Measurements from ENCODE around the gene SRCIN1. TPM values are rescaled to one million over a fixed set of nuclear protein-coding genes. Genes with fewer than 3 reads are reported as not detected.
"Not testable (repeated sequence)": the region's sequence is repeated elsewhere in the genome, so short reads cannot be mapped to it uniquely, and the experiment has no call there.

Gene SRCIN1
- total RNA-seq, 1 experiment from 2014 or later: 6.9 TPM

- Histone ChIP-seq H4K20me1 (ENCODE audit: control insufficient read depth, insufficient read depth, insufficient read length) (no peaks in the 10 kb centered on the region), H2AFZ (ENCODE audit: low read length) (no peak overlapping the region), H3K23me2 (ENCODE audit: insufficient read length, low read depth, low read length, poor library complexity, severe bottlenecking) (no peaks in the 10 kb centered on the region), H3T11ph (ENCODE audit: low read length) (no peak overlapping the region), H2BK20ac (ENCODE audit: low read depth, low read length, poor library complexity, severe bottlenecking) (no peak overlapping the region), H4K91ac (ENCODE audit: insufficient read length, low read depth, low read length) (no peak overlapping the region), H2AK5ac (ENCODE audit: insufficient read length, low read length) (no peak overlapping the region), H4K5ac (ENCODE audit: insufficient read length, low read depth, low read length) (no peak overlapping the region), H3K9ac (ENCODE audit: extremely low read depth, insufficient read length, low read length) (no peak overlapping the region), H3K9me3 (ENCODE audit: control insufficient read depth, low read depth, low read length) (no peaks in the 10 kb centered on the region), H3K4me2 (ENCODE audit: insufficient read depth, insufficient read length, low read length) (no peak overlapping the region), H3K18ac (ENCODE audit: insufficient read length, low read depth, low read length) (no peak overlapping the region), H2BK120ac (ENCODE audit: low read depth, low read length, poor library complexity, severe bottlenecking) (no peak overlapping the region), H3K4me1 (ENCODE audit: insufficient read depth, low read length) (no peaks in the 10 kb centered on the region; the same call in 1 of the 2 replicates), H3K27me3 (ENCODE audit: insufficient read depth, low read length) (no peaks in the 10 kb centered on the region), H3K23ac (ENCODE audit: insufficient read length, low read depth, low read length) (no peak overlapping the region), H2BK12ac (ENCODE audit: insufficient read length, low read depth, low read length) (no peak overlapping the region), H3K56ac (ENCODE audit: insufficient read length, low read depth, low read length) (no peak overlapping the region), H2BK5ac (ENCODE audit: insufficient read length, low read length) (no peak overlapping the region), H3K14ac (ENCODE audit: insufficient read depth, low read length) (no peak overlapping the region), H3K27ac (ENCODE audit: insufficient read length, low read depth, low read length) (no peak overlapping the region), H3K79me1 (ENCODE audit: insufficient read depth, low read depth, low read length, poor library complexity, severe bottlenecking) (no peaks in the 10 kb centered on the region), H4K8ac (replicated peaks; ENCODE audit: insufficient read length, low read depth, low read length) (no peak overlapping the region), H3K4ac (ENCODE audit: low read depth, low read length) (no peak overlapping the region), H3K79me2 (ENCODE audit: insufficient read depth, low read length) (no peaks in the 10 kb centered on the region), H2BK15ac (ENCODE audit: low read depth, low read length) (no peak overlapping the region)
- Mint-ChIP-seq H3K4me1 (peaks cover 19 to 27% of the 10 kb centered on the region in 2 experiments), H3K9me3 (no peaks in the 10 kb centered on the region), H3K36me3 (ENCODE audit: insufficient read depth in 1 of 3, low read depth in 3 of 3) (no peaks in the 10 kb centered on the region), H3K27ac (no peak overlapping the region), H3K4me3 (no peak overlapping the region), H3K27me3 (ENCODE audit: low read depth) (peaks cover 24% of the 10 kb centered on the region)
- DNase-seq: no peak
- no peak for TF ChIP-seq CTCF (conservative IDR thresholded peaks at IDR 0.05)
- WGBS (ENCODE audit: extremely low coverage, insufficient read length, low lambda C conversion rate): no CpG with 5 or more reads among the region's 1 CpG
Observed at GRCh38 chr17:38653230-38653629, 47.5 kb upstream of the SRCIN1 start.

GRCh38 chr17:38650653-38651173 is 45.0 kb upstream of the SRCIN1 start:
- not testable (repeated sequence) for H3K9ac ChIP-seq (ENCODE audit: extremely low read depth, insufficient read length, low read length); H3K23me2 ChIP-seq (ENCODE audit: insufficient read length, low read depth, low read length, poor library complexity, severe bottlenecking); H3K4me3 Mint-ChIP-seq; DNase-seq; H3K79me2 ChIP-seq (ENCODE audit: insufficient read depth, low read length); H4K5ac ChIP-seq (ENCODE audit: insufficient read length, low read depth, low read length); H3K4me2 ChIP-seq (ENCODE audit: insufficient read depth, insufficient read length, low read length); H3K56ac ChIP-seq (ENCODE audit: insufficient read length, low read depth, low read length); H3K4ac ChIP-seq (ENCODE audit: low read depth, low read length); H3K18ac ChIP-seq (ENCODE audit: insufficient read length, low read depth, low read length); H2BK20ac ChIP-seq (ENCODE audit: low read depth, low read length, poor library complexity, severe bottlenecking); H3K27me3 ChIP-seq (ENCODE audit: insufficient read depth, low read length); H4K20me1 ChIP-seq (ENCODE audit: control insufficient read depth, insufficient read depth, insufficient read length); H2BK15ac ChIP-seq (ENCODE audit: low read depth, low read length); H2AFZ ChIP-seq (ENCODE audit: low read length); H2BK5ac ChIP-seq (ENCODE audit: insufficient read length, low read length); H2BK12ac ChIP-seq (ENCODE audit: insufficient read length, low read depth, low read length); H3K23ac ChIP-seq (ENCODE audit: insufficient read length, low read depth, low read length); H3T11ph ChIP-seq (ENCODE audit: low read length); H3K14ac ChIP-seq (ENCODE audit: insufficient read depth, low read length); H4K91ac ChIP-seq (ENCODE audit: insufficient read length, low read depth, low read length); H3K9me3 Mint-ChIP-seq; H3K27ac ChIP-seq (ENCODE audit: insufficient read length, low read depth, low read length); H3K36me3 Mint-ChIP-seq (ENCODE audit: insufficient read depth in 1 of 3, low read depth in 3 of 3); H4K8ac ChIP-seq (replicated peaks; ENCODE audit: insufficient read length, low read depth, low read length); H2BK120ac ChIP-seq (ENCODE audit: low read depth, low read length, poor library complexity, severe bottlenecking); H2AK5ac ChIP-seq (ENCODE audit: insufficient read length, low read length); H3K4me1 ChIP-seq (ENCODE audit: insufficient read depth, low read length); H3K9me3 ChIP-seq (ENCODE audit: control insufficient read depth, low read depth, low read length); H3K79me1 ChIP-seq (ENCODE audit: insufficient read depth, low read depth, low read length, poor library complexity, severe bottlenecking)
- peak overlapping the region in 1 of 3 experiments; percentile 37; a peak in 1 of 7 replicates for H3K27ac Mint-ChIP-seq
- H3K27me3 Mint-ChIP-seq (ENCODE audit: low read depth): peaks cover 26% of the 10 kb centered on the region
- peaks cover 10 to 16% of the 10 kb centered on the region in 2 experiments; a peak in 3 of 4 replicates for H3K4me1 Mint-ChIP-seq
- WGBS (ENCODE audit: extremely low coverage, insufficient read length, low lambda C conversion rate): no CpG with 5 or more reads among the region's 11 CpGs

All from H9 (cell line).